Neutrophil (primary cell): ENCODE data around the gene TLK2.

Source experiments
- H3K27ac ChIP-seq: fragments of 200-600 bp; sonication (generic); 2 replicates; pipeline ENCODE4 v1.5.1; 2016; ENCODE audit warnings: mild to moderate bottlenecking, moderate library complexity
- H3K27me3 ChIP-seq: fragments of 200-600 bp; sonication (generic); 2 replicates; pipeline ENCODE4 v1.6.0; 2016; ENCODE audit warnings: mild to moderate bottlenecking
- H3K36me3 ChIP-seq: fragments of 200-600 bp; sonication (generic); 2 replicates; pipeline ENCODE4 v1.5.1; 2017
- H3K4me1 ChIP-seq, 2 experiments: fragments of 200-600 bp in 1 of 2; sonication (generic) in 1 of 2; 1 replicate in 1 of 2; 2 replicates in 1 of 2; pipeline versions ENCODE4 v1.5.1 to v1.6.1; 2013 to 2016; ENCODE audit warnings: low read depth in 1 of 2, low read length in 1 of 2, mild to moderate bottlenecking in 1 of 2, moderate library complexity in 1 of 2; ENCODE audit not compliant: control insufficient read depth in 1 of 2, insufficient read depth in 1 of 2
- H3K4me3 ChIP-seq, 2 experiments: fragments of 200-600 bp in 1 of 2; sonication (generic) in 1 of 2; 1 replicate in 1 of 2; 2 replicates in 1 of 2; pipeline ENCODE4 v1.5.1; 2013 to 2016; ENCODE audit warnings: low read depth in 1 of 2, low read length in 1 of 2, mild to moderate bottlenecking in 1 of 2, moderate library complexity in 1 of 2
- H3K9me3 ChIP-seq: fragments of 200-600 bp; sonication (generic); 2 replicates; pipeline ENCODE4 v1.5.1; 2016
- CTCF ChIP-seq: fragments of 200-600 bp; sonication (generic); IDR thresholded peaks from 2 replicates; pipeline ENCODE4 v1.5.1; 2016; ENCODE audit warnings: antibody characterized with exemption

TLK2 gene

GRCh38 chr17:62630365-62631085, 151.9 kb downstream of the TLK2 start:
- peaks cover 75% of the 10 kb centered on the region for H3K27me3 ChIP-seq
- no peak overlapping the region for H3K4me3 ChIP-seq
- peaks cover 21 to 24% of the 10 kb centered on the region in 2 experiments for H3K4me1 ChIP-seq
- H3K9me3 ChIP-seq = no peaks in the 10 kb centered on the region
- no peaks in the 10 kb centered on the region for H3K36me3 ChIP-seq
- TF ChIP-seq CTCF = no peak
- no peak overlapping the region for H3K27ac ChIP-seq

GRCh38 chr17:62631086-62631935, 152.7 kb downstream of the TLK2 start:
- Histone ChIP-seq H3K4me1 (peaks cover 21 to 24% of the 10 kb centered on the region in 2 experiments), H3K27me3 (peaks cover 68% of the 10 kb centered on the region), H3K27ac (no peak overlapping the region), H3K36me3 (no peaks in the 10 kb centered on the region), H3K9me3 (no peaks in the 10 kb centered on the region), H3K4me3 (no peak overlapping the region)
- TF ChIP-seq CTCF = no peak

- Histone ChIP-seq H3K4me3 (no peak overlapping the region), H3K36me3 (no peaks in the 10 kb centered on the region), H3K27me3 (peaks cover 59% of the 10 kb centered on the region), H3K4me1 (peaks cover 13 to 16% of the 10 kb centered on the region in 2 experiments), H3K27ac (no peak overlapping the region), H3K9me3 (no peaks in the 10 kb centered on the region)
- no peak for TF ChIP-seq CTCF
These were observed 153.6 kb downstream of the TLK2 start for GRCh38 chr17:62631936-62632924.

GRCh38 chr17:62637809-62638208, 159.2 kb downstream of the TLK2 start:
- no peak overlapping the region for H3K27ac ChIP-seq
- H3K9me3 ChIP-seq = no peaks in the 10 kb centered on the region
- peaks cover 6% of the 10 kb centered on the region for H3K27me3 ChIP-seq
- no peak overlapping the region for H3K4me3 ChIP-seq
- H3K36me3 ChIP-seq = no peaks in the 10 kb centered on the region
- no peak for TF ChIP-seq CTCF
- H3K4me1 ChIP-seq = no peaks in the 10 kb centered on the region

- no peak for TF ChIP-seq CTCF
- H3K4me3 ChIP-seq = no peak overlapping the region
- H3K36me3 ChIP-seq = no peaks in the 10 kb centered on the region
- H3K27me3 ChIP-seq = peaks cover 5% of the 10 kb centered on the region
- H3K9me3 ChIP-seq = no peaks in the 10 kb centered on the region
- H3K4me1 ChIP-seq = no peaks in the 10 kb centered on the region
- H3K27ac ChIP-seq = no peak overlapping the region
These were observed 162.5 kb downstream of the TLK2 start for GRCh38 chr17:62641153-62641552.
